ENCODE measurements around the gene LATS2. TPM values are rescaled to one million over a fixed set of nuclear protein-coding genes. Genes with fewer than 3 reads are reported as not detected.
"Not testable (repeated sequence)": the region's sequence is repeated elsewhere in the genome, so short reads cannot be mapped to it uniquely, and the experiment has no call there.

Gene LATS2
- total RNA-seq, 4 donors from 2014 or later: 8.5 to 32.5 (median 12.6) TPM

DNA sequence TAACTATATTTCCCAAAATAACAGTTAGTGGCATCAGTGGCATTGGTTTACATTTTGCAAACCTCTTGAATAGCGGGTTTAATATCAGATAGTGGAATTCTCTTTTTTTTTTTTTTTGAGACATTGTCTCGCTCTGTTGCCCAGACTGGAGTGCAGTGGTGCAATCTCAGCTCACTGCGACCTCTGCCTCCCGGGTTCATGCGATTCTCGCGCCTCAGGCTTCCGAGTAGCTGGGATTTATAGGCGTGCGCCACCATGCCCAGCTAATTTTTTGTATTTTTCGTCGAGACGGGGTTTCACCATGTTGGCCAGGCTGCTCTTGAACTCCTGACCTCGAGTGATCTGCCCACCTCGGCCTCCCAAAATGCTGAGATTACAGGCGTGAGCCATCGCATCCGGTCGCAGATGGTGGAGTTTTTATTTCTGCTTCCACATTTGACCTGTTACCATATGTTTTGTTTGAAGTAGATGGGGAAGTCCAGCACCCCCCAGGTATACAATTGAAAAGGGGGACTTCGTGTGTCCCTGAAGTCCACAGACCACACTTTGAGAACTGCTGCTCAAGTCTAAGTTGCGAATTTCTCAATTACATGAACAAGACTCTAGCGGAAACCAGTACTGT is 118.3 kb downstream of the LATS2 start:
- no peaks in the 10 kb centered on the region for H3K4me1 ChIP-seq

DNA sequence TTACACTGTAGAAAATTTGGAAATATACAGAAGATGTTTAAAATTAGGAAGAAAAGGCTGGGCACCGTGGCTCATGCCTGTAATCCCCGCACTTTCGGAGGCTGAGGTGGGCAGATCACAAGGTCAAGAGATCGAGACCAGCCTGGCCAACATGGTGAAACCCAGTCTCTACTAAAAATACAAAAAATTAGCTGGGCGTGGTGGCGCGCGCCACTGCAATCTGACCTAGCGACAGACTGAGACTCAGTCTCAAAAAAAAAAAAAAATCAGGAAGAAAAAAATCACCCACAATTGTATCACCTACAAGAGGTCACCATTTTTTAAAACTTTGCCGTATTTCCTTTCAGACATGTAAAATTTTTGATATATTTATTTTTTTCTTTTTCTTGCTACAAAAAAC is 120.9 kb downstream of the LATS2 start:
- H3K36me3 ChIP-seq, DNase-seq, H3K9me3 ChIP-seq, H3K4me1 ChIP-seq, H3K27ac ChIP-seq, H3K27me3 ChIP-seq, H3K4me3 ChIP-seq: not testable (repeated sequence)
- intact Hi-C loops (cut with DNase I; ENCODE audit: low total_unique reads): loop anchor here (10.0 kb wide), 1 partner anchor 194 kb away; no protein-coding TSS in a partner anchor

More for the DNA sequence above, 118.3 kb downstream of the LATS2 start:
- H3K4me3 ChIP-seq: no peak overlapping the region
- H3K27ac ChIP-seq: peak overlapping the region; percentile 73 to 77
- no peaks in the 10 kb centered on the region for H3K9me3 ChIP-seq
- DNase-seq: peak; percentile 30 to 44
- TF ChIP-seq, protein P1, sequence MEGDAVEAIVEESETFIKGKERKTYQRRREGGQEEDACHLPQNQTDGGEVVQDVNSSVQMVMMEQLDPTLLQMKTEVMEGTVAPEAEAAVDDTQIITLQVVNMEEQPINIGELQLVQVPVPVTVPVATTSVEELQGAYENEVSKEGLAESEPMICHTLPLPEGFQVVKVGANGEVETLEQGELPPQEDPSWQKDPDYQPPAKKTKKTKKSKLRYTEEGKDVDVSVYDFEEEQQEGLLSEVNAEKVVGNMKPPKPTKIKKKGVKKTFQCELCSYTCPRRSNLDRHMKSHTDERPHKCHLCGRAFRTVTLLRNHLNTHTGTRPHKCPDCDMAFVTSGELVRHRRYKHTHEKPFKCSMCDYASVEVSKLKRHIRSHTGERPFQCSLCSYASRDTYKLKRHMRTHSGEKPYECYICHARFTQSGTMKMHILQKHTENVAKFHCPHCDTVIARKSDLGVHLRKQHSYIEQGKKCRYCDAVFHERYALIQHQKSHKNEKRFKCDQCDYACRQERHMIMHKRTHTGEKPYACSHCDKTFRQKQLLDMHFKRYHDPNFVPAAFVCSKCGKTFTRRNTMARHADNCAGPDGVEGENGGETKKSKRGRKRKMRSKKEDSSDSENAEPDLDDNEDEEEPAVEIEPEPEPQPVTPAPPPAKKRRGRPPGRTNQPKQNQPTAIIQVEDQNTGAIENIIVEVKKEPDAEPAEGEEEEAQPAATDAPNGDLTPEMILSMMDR (IDR thresholded peaks at IDR 0.05): no peak
- no peak for TF ChIP-seq POLR2A (IDR thresholded peaks at IDR 0.05)
- intact Hi-C loops (cut with DNase I; ENCODE audit: low total_unique reads): loop anchor here (10.0 kb wide), 1 partner anchor 192 kb away; no protein-coding TSS in a partner anchor
- H3K36me3 ChIP-seq: no peaks in the 10 kb centered on the region
- H3K27me3 ChIP-seq: no peaks in the 10 kb centered on the region

DNA sequence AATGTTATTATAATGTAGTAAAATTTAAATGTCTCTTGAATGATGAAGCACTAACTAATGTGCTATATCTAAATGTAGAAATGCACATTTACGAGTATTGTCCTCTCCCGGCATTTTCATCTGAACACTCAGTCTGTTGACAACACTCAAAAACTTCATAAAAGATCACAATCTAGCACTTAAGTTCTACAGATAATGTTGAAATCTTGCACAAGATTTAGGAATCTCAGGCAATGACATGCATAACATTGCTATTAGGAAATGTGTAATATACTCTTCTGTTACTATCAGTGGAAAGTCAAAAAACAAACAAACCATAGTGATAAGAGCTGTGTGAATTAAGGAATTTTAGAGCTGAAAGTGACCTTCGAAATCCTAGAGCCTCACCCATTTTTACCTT is 121.3 kb downstream of the LATS2 start:
- Histone ChIP-seq H3K27ac (peak overlapping the region in 1 of 2 donors; percentile 59), H3K4me3 (no peak overlapping the region), H3K4me1 (no peaks in the 10 kb centered on the region), H3K36me3 (no peaks in the 10 kb centered on the region), H3K27me3 (no peaks in the 10 kb centered on the region), H3K9me3 (no peaks in the 10 kb centered on the region)
- no peak for DNase-seq
- TF ChIP-seq POLR2A (IDR thresholded peaks at IDR 0.05): no peak
- TF ChIP-seq, protein P1 (IDR thresholded peaks at IDR 0.05): no peak
- intact Hi-C loops (cut with DNase I; ENCODE audit: low total_unique reads): loop anchor here (10.0 kb wide), 1 partner anchor 195 kb away; no protein-coding TSS in a partner anchor

DNA sequence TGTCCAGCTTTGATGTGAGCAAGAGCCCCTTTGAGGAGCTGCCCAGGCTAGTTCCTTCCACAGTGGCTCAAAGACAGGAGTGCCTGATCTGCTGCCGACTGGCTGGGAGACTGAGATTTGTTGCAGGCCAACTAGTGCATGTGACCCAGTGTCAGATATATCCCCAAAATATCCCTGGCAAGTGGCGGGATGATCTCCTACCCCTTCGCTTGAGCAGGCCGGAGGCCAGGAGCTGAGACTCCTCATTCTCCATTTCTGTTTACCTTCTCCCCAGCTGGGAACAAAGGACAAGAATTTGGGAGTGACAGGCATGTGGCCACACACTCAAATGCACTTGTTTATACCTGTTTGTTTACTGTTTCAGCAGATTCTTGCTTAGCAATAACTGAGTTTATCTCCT is 121.7 kb downstream of the LATS2 start:
- Histone ChIP-seq H3K27me3 (no peaks in the 10 kb centered on the region), H3K4me1 (no peaks in the 10 kb centered on the region), H3K4me3 (no peak overlapping the region), H3K9me3 (no peaks in the 10 kb centered on the region), H3K36me3 (no peaks in the 10 kb centered on the region), H3K27ac (peak overlapping the region in 1 of 2 donors; percentile 59)
- no peak for DNase-seq
- intact Hi-C loops (cut with DNase I; ENCODE audit: low total_unique reads): loop anchor here (10.0 kb wide), 1 partner anchor 195 kb away; no protein-coding TSS in a partner anchor
- no peak for TF ChIP-seq POLR2A (IDR thresholded peaks at IDR 0.05)
- TF ChIP-seq, protein P1 (IDR thresholded peaks at IDR 0.05): no peak

DNA sequence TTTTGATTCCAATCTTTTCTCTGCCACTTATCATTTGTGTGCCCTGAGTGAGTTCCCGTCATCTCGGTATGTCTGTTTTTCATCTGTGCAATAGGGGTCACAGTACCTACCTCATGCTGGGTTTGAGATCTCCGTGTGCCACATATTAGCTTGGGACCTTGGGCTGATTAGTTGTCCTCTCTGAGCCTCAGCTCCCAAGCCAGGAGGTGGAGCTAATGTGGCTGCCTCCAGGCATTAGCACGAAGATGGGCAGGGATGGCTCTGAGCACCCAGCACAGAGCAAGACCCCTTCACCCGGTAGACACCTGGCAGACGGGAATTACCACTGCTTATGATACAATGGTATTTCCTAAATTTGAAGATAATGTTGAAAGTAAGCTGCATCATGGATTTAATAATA is 123.1 kb downstream of the LATS2 start:
- Histone ChIP-seq H3K36me3 (no peaks in the 10 kb centered on the region), H3K4me1 (no peaks in the 10 kb centered on the region), H3K27me3 (no peaks in the 10 kb centered on the region), H3K27ac (no peak overlapping the region), H3K4me3 (no peak overlapping the region), H3K9me3 (no peaks in the 10 kb centered on the region)
- intact Hi-C loops (cut with DNase I; ENCODE audit: low total_unique reads): no loop called here
- no peak for TF ChIP-seq POLR2A (IDR thresholded peaks at IDR 0.05)
- TF ChIP-seq, protein P1 (IDR thresholded peaks at IDR 0.05): no peak
- DNase-seq: no peak

All from uterus (tissue), 4 donors.